HFF-Myc (cell line): ENCODE measurements around the gene KIF22.
"Not testable (repeated sequence)": the region's sequence is repeated elsewhere in the genome, so short reads cannot be mapped to it uniquely, and the experiment has no call there.

Experiments
- DNase-seq: peaks from one replicate; pipeline ENCODE4 v3.0.0-alpha.2; 2011; ENCODE audit warnings: low read depth; ENCODE audit errors: extremely low read depth
- H3K4me3 ChIP-seq: replicated peaks from 2 replicates; pipeline ENCODE4 v1.5.1; 2011; ENCODE audit warnings: low read depth, mild to moderate bottlenecking, control low read depth, low read length
- TF ChIP-seq, protein P1 (sequence below): IDR thresholded peaks from 2 replicates; pipeline ENCODE4 v1.5.1; 2012; ENCODE audit warnings: mild to moderate bottlenecking, low read depth, low read length, control low read depth; ENCODE audit errors: missing control alignments

KIF22 gene

DNA sequence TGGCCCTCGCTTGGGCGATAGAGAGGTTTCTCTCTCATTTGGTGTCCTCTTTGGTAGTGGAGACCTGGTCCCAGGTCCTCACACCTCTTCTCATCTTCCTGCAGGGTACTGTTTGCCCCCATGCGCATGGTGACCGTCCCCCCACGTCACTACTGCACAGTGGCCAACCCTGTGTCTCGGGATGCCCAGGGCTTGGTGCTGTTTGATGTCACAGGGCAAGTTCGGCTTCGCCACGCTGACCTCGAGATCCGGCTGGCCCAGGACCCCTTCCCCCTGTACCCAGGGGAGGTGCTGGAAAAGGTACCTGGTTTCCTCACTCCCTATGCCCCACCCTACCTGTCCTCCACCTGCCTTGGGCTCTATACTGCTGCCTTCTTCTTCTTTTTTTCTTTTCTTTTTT is 40.2 kb downstream of the KIF22 start:
- TF ChIP-seq, protein P1, sequence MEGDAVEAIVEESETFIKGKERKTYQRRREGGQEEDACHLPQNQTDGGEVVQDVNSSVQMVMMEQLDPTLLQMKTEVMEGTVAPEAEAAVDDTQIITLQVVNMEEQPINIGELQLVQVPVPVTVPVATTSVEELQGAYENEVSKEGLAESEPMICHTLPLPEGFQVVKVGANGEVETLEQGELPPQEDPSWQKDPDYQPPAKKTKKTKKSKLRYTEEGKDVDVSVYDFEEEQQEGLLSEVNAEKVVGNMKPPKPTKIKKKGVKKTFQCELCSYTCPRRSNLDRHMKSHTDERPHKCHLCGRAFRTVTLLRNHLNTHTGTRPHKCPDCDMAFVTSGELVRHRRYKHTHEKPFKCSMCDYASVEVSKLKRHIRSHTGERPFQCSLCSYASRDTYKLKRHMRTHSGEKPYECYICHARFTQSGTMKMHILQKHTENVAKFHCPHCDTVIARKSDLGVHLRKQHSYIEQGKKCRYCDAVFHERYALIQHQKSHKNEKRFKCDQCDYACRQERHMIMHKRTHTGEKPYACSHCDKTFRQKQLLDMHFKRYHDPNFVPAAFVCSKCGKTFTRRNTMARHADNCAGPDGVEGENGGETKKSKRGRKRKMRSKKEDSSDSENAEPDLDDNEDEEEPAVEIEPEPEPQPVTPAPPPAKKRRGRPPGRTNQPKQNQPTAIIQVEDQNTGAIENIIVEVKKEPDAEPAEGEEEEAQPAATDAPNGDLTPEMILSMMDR, result no peak
- no peak for DNase-seq
- H3K4me3 ChIP-seq, result no peak overlapping the region

DNA sequence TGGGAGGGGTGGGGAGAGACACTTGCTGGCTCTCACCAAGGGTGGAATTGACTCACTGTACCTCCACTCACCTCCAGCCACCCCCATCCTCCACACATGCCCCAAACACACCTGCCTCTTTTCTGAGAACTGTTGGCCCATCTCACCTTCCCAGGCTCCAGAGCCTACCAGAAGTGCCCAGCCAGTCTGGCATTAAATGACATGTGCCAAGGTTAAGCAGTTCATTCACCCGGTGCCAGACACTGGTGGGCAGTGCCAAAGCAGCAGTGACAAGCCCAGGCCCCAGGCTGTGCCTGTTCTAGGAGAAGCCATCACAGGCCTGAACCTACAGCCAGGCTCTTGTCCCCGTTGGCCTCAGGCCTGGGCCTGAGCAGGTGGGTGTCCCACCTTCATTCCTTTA is 40.9 kb downstream of the KIF22 start:
- H3K4me3 ChIP-seq, result no peak overlapping the region
- TF ChIP-seq, protein P1, result no peak
- DNase-seq, result no peak

DNA sequence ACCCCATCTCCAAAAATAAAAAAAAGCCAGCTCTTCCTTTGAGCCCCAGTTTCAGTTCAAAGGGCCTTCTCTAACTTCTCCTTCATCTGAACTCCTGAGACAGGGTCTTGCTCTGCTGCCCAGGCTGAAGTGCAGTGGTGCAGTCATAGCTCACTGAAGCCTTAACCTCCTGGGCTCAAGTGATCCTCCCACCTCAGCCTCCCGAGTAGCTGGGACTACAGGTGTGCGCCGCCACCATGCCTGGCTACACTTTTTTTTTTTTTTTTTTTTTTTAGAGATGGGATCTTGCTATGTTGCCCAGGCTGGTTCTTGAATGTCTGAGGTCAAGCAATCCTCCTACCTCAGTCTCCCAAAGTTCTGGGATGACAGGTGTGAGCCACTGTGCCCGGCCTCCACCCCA is 42.7 kb downstream of the KIF22 start:
- H3K4me3 ChIP-seq, result not testable (repeated sequence)

DNA sequence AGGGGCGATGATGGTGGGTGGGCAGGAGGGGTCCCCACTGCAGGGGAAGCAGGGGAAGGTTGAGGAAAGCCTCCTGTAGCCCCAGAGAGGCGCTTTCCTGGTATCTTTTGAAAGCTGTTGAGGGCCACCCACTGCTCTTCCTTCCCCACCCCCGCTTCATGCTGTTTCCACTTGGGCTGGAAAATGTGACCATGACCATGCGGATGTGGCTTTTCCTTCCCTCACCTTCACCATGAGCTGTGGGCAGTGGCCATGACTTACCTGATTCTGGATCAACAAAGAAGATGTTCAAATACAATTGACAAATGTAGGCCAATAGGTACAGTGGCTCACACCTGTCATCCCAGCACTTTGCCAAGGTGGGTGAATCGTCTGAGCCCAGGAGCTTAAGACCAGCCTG is 43.5 kb downstream of the KIF22 start:
- DNase-seq, result no peak
- no peak overlapping the region for H3K4me3 ChIP-seq
- TF ChIP-seq, protein P1, result no peak

More for the DNA sequence above, 42.7 kb downstream of the KIF22 start:
- DNase-seq, result not testable (repeated sequence)

DNA sequence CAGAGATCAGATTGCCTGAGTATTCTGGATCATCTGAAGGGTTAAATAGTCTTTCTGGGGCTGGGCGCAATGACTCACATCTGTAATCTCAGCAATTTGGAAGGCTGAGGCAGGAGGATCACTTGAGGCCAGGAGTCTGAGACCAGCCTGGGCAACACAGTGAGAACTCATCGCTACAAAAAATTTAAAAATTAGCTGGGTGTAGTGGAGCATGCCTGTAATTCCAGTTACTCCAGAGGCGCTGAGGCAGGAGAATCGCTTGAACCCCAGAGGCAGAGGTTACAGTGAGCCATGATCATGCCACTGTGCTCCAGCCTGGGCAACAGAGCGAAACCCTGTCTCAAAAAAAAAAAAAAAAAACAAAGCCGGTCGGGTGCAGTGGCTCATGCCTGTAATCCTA is 45.4 kb downstream of the KIF22 start:
- TF ChIP-seq, protein P1, result no peak
- DNase-seq, result no peak
- H3K4me3 ChIP-seq, result no peak overlapping the region

DNA sequence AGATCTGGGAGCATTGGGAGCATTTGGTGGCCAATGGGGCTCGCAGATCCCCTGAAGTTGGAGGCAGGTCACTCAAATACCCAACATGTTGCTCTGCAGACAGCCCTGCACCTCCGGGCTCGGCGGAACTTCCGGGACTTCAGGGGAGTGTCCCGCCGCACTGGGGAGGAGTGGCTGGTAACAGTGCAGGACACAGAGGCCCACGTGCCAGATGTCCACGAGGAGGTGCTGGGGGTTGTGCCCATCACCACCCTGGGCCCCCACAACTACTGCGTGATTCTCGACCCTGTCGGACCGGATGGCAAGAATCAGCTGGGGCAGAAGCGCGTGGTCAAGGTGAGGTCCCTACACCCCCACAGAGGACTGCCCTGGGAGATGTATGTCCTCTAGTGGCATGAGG is 46.1 kb downstream of the KIF22 start:
- no peak for DNase-seq
- TF ChIP-seq, protein P1, result no peak
- H3K4me3 ChIP-seq, result no peak overlapping the region

DNA sequence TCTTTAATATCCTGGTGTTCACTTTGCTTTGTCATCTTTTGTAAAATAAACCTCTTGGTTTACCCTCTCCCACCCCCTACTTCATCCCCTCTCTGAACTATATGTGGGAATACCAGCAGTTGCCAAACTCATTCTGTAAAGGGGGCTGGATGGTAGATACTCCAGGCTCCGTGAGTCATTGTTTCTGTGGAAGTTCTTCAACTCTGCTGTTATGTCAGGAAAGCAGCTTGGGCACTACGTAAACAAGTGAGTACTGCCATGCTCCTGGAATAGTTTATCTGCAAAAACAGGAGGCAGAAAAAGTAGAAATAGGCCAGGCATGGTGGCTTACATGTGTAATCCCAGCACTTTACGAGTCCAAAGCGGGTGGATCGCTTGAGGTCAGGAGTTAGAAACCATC is 47.3 kb downstream of the KIF22 start:
- TF ChIP-seq, protein P1, result no peak
- DNase-seq, result no peak
- H3K4me3 ChIP-seq, result no peak overlapping the region
